GM19468 (cell line): ENCODE data around the gene EIF4G1.

Experiments
- ATAC-seq: cut with Tn5 transposase; IDR thresholded peaks from one replicate; pipeline ENCODE4 v1.9.1; 2021; ENCODE audit warnings: mild to moderate bottlenecking, moderate library complexity, moderate number of reproducible peaks; ENCODE audit not compliant: unreplicated experiment; ENCODE audit errors: extremely low read depth

Gene EIF4G1

DNA sequence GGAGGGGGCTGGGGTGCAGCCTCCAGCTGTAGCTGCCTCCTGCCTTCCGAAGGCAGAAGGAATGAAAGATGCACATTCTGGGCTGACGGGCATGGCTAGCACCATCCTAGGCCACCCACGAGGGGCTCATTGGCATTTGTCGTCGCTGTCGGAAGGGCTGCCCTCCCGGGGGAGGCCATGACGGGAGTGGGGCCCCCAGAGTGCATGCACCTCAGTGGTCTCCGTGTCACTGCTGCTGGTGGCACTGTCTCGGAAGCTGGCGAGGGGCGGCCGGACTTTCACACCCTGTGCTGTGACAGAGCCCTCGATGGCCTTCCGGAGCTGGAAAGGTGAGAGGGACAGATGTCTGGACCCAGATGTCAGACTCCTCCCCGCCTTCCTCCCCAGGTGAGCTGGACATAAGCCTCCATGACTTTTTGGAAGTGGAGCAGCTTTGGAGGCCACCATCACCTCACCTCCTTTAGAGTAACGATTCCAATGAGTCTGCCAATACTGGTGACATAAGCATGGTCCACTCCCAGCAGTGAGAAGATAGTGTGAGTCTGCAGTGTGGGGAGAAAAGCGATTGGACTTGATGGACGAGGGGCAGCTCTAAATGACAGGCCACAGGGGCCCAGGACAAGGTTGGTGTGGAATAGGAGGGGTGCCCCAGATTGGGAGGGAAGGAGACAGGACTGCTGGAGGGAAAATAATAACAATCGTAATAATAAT is 32.2 kb downstream of the EIF4G1 start:
- no peak for ATAC-seq

DNA sequence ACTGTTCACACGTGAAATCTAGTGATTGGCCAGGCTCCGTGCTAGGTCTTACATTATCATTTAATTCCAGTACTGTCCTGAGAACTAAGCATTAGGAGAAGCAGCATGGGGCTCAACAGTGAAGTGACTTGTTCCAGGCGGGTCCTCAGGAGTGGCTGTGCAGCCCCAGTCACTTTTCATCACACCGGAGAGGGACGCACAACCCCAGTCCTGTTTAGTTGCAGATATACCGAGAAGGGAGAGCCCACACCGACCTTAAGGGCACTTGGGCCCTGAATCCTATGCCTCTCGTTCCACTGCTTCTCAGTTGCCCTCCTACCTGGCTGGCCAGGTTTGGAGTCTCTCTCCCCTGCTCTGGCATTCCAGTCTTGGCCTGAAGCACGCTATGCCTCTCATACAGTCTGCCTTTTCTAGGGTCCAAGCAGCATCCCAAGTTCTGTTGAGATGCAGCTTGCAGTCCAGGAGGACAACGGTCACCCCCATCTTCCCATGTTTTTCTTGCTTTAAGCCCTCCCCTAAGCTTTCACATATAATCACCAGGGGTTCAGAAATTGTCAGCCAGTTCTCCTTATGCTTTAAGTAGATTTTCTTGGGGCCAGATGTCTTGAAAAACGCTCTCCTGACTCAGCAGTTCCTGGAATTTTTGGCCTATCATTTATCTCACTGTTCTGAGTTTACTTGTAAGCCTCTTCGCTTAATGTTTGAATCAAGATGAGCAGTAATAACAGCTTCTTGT is 33.1 kb downstream of the EIF4G1 start:
- ATAC-seq, result no peak

DNA sequence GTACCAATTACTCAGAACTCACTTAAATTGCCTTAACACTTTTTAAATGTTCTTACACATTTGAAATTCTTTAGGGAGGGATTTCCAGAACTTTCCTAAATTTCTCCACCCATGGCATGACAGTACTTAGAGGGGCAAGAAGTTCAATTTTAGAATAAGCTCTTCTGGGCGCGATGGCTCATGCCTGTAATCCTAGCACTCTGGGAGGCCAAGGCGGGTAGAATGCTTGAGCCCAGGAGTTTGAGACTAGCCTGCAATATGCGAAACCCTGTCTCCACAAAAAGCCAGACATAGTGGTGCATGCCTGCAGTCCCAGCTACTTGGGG is 33.6 kb downstream of the EIF4G1 start:
- no peak for ATAC-seq

DNA sequence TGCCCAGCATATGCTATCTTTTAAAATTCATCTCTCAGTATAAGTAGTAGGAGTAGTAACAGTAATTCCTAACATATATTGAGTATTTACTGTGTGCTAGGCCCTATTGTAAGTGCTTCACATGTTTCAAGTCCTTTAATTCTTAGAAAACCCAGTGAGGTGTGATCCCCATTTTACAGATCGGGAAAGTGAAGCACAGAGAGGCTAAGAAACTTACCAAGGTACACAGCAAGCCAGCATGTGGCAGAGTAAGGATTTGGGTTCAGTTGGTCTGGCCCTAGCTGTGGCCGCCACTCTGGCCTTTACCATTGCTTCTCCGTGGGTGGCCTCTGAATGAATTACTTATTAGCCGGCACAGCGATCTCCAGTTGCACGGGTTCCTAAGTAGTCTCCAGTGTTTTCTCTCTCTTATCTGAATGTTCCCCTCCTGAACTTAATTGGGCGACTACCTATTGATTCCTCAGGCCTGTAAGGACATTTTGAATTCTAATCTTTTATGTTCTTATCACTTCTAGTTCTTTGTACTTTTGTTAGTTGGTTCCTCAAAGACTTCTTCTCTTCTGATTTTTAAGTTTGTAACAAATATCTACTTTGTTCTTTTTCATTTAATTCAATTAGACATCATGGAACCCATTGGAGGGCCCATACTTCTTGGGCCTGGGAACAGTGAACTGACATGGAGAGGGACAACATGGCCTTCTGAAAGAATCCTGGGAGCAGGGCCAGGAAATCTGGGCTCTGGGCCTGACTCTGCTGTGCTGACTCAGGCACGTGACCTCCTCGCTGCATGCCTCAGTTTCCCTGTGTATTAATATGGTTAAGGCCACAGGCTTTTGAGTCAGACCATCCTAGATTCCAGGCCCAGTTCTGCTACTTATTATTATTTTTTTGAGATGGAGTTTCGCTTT is 35.4 kb downstream of the EIF4G1 start:
- no peak for ATAC-seq

DNA sequence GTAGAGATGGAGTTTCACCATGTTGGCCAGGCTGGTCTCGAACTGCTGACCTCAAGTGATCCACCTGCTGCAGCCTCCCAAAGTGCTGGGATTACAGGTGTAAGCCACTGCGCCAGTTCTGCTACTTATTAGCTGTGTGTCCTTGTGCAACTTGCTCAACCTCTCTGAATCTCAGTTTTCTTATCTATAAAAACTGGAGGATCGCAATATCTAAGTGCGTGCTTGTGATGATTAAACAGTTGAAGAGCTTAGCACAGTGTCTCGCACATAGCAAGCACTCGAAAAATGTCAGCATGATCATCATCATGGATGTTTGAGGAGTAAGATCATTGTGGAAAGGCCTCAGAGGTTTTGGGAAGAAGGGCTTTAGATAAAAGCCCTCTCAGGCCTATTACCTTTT is 36.2 kb downstream of the EIF4G1 start:
- ATAC-seq, result no peak

DNA sequence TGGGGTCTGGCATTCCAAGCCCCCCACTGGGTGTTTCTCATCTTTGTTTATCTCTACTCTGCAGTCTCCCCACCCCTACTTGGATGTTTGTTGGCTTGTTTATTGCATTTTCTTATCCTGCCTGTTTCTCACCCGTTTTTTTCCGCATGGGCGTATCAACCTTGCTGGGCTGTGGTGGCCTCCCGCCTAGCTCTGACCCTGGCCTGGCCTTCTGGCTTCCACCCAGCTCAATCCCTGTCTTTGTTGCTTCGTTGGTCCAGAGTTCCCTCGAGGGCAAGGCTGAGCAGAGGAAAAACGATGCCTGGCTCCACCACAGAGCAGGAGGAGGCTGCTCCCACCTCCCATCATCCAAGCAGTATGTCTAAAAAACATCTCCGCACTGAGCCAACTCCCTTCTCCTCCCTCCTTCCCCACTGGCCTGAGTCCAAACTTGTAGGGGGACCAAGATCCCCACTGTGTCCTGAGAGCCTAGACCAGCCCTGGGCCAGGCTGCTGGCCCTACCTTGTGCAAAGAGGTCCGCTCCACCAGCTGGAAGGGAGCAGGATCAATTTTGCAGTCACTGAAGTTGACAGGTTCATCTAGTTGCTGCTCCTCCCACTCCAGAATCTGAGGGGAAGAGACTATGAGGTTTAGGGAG is 37.2 kb downstream of the EIF4G1 start:
- no peak for ATAC-seq

DNA sequence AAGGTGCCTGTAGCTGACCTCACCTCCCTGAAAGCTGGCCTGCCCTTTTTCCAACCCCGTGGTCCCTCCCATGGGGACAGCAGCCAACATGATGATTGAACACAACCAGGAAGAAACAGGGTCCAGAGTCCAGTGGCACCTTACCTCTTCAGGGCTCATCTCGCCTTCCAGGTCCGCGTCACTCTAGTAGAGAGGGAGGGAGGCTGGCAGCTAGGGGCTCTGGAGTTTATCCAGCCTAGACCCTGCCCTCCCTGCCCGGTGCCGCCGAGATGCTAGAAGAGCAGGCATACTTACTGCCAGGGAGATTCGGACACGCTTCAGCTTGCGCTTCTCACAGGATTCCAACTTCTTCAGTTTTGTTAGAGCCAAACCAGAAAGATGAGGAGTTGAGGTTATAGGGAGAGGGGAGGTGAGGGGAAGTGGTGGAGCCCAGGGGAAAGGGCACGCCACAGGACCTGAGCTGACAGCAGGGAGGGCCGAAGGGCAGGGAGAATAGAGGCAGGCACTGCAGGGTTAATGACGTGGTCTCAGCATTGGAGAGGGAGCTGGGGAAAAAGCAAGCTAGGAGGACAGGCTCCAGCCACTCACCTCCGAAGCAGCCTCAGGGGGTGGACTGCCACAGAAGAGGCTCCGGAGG is 37.9 kb downstream of the EIF4G1 start:
- ATAC-seq, result no peak

DNA sequence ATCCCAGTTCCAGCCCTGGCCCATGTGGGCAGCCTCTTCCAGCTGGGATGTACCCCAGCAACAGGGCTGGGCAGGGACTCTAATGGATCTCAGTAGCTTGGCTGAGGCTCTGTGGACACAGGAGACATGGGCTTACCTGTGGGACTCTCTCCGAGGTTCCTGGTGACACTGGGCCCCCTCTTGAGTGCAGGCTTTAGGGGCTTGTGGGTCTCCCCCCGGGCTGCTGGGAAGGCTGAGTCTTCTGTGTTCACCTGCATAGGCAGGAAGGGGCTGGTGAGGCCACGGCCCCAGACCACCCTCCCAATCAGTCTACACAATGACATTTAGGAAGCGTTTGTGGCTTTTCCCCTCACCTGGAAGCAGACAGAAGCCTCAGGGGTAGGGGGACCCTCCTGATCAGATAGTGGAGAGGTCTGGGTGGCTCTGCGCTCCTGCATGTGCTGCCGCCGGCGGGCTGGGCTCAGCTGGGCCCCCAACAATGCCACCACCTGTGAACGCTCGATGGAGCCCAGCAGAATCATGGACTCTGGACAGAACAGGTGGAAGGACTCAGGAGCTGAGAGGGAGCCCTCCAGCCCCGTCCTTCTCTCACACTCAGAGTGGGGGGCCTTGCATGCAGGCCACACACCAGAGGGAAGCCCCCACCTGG is 38.6 kb downstream of the EIF4G1 start:
- ATAC-seq, result no peak

DNA sequence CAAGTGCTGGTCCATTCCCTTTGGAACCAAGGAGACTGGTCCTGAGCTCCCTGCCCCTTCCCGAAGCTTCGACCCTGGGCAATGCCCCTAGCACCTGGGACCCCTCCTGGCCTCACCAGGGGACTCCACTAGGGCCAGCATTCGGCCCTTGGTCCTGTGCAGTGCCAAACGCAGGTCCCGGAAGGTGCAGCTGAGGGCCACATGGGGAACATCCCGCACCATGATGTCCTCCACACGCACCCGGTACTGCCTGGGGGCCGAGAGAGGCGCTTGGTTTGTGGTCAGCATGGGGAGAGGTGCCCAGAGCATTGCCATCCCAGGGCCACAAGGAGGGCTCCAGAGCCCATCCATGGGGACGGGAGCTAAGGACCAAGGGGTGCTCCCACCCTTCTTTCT is 39.1 kb downstream of the EIF4G1 start:
- ATAC-seq, result no peak

DNA sequence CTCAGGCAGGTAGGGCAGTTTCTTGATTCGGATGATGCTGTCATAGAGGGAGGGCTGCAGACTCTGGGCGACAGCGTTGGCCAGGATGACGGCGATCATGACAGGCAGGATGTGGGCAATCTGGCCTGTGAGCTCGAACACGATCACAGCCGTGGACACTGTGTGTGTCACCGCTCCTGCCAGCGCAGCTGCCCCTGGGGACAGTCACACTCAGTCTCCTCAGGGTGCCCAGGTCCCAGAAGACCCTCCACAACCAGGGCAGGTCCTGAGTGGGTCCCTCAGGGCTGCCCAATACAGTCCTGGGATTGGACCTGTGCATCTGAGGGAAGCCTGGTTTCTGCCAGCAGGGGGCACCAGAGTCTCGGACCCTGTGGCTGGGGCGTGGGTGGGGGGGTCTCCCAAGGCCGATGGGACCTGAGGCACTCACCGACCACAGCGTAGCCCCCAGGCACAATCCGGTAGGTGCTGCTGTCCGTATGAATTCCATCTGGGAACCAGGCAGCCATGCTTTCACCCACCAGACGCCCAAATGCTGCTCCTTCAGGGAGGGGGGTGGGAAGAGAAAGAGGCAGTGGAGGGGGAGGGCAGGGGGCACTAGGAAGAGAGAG is 39.8 kb downstream of the EIF4G1 start:
- no peak for ATAC-seq

DNA sequence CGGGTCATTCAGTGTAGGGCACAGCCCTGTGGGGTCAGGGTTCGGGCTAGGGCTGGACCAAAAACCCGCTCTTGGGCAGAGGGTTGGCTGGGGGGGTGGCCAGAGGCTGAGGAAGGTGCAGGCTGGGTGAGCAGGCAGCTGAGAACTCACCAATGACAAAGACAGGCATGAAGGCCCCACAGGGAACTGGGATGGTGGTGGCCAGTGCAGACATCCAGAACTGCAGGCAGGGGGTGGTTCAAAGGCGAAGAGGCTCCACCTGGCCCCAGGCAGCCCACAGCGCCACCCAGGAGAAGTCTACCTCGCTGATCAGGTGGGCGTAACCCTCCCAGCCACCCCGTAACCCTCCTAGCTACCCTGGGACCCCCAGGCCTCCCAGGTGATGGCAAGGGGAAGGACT is 40.3 kb downstream of the EIF4G1 start:
- ATAC-seq, result no peak

DNA sequence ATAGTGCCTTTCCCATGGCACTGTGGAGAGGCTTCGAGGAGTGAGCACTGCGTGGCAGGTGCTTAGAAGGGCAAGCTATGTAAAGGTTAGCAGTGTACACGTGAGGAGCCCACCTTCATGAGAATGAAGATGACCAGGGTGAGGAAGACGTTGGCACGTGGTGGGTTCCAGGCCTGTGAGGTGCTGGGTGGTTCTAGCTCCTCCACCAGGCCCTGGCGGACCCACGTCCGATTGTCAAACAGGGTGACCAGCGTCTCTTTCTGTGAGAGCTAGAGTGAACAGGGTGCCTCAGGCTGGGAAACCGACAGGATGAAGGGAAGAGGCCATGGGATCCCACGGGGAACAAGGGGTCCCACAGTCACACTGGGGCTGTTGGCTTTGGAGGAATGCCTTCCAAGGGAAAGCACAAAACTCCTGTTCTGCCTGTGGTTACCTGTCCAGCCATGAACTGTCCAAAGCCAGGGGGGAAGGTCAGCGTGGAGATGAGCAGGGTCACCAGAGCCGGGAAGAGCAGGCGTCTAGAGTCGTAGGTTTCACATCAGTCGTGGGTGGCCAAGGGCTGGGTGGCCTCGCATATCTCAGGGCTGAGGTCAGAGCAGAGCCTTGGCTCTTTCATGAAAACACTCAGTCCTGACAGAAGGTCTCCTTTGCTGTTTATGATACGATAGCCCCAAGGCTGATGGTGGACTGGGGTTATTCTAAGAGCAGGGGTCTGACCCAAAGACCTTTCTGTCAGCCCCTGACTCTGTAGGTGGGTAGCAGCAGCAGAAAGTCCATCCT is 41.0 kb downstream of the EIF4G1 start:
- no peak for ATAC-seq

DNA sequence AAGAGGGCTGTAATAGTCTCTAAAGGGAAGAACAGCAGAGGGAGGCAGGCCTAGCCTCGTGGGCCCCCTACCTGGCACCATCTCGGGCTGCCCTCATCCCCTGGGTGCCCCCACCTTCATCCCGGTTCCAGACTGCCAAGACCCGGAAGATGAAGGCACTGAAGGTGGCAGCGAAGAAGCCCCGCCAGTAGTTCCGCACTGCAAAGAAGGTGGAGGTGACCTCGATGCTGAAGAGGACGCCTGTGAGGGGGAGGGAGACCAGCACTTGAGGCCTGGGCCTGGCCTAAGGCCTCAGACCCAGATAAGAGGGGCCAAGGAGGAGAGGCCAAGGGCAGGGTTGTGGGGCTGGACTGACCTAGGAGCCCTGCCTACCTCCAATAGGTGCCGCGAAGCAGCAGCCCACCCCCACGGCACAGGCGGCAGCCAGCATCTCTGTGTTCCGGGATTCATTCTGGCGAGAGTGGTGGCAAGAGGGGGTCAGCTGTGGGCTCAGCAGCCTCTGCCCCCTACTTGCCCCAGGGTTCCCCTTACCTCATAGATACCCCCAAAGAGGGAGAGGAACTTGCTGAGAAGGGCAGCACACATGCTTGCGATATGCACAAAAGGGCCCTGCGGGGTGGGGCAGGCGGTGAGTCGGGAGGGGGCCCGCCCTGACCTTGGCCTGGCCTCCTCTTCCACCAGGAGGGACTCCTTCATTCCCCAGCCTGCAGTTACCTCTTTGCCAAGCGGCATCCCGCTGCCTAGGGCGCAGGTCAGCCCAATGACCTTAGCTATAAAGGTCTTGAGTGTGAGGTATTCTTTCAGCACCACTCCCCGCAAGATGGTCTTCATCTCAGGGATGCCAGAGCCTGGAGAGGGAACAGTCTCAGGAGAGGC is 43.1 kb downstream of the EIF4G1 start:
- no peak for ATAC-seq

DNA sequence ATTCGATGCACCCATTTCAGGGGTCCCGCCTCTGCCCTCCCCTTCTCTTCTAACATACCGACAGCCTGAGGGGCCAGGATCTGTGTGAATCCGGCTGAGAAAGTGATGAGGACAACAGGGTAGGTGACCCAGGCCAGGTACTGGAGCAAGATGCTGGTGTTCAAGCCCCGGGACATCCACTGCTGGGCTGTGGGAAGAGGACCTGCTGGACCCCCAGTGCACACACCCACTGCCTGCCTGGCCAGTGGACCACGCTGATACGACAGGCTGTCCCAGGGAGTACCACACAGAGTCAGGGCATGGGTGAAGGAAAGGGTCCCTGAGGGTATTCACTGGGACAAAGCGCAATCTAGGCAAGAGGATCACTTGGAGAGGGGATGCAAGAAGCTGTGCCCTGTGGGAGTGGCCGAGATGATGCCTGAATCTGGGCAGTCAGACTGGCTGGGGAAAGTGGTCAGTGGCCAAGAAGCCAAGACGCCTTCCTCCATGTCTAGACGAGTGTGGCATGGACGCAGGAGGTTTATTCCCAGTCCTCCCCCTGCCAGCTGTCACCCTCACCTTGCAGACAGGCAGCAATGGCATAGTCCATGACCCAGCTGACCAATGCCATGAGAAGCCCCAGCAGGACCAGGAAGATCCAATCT is 43.8 kb downstream of the EIF4G1 start:
- no peak for ATAC-seq

DNA sequence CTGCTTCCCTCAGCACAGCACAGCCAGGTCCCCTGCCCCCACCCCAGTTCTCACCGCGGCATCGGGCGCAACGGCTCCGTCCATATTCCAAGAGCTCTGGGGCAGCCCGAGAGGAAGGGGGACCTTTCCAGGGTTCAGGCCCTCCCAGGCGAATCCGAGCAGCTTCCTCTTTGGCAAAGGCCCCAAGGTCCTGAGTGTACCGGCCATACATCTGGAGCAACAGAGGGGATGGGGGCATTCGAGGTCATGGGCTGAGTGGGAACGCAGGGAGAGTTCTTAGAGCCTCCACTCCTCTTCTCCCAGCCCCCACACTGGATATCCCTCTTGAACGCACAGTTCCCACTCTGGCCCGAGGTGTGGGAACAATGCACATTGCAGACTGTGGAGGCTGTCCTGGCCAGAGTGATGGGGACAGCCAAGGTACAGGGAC is 44.5 kb downstream of the EIF4G1 start:
- no peak for ATAC-seq

DNA sequence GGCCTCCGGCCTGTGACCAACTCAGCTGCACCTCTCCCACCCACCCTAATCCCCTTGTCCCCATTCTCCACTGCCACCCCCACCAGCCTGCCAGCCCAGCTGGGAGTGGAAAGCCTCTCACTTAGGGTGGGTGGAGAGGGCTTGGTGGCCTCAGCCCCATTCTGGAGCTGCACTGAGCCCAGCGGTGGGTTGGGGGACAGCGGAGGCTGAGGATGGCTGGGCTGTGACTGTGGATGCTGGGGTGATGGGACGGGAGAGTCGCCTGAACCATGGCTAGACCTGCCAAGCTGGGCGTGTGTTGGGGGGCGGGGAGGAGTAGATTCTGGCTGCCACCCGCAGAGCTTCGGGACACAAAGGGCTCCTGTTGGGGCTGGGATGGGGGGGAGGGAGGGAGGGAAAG is 45.2 kb downstream of the EIF4G1 start:
- ATAC-seq, result no peak
